Measurements from ENCODE around the gene OR10A6.

- TF ChIP-seq POLR2A (IDR thresholded peaks at IDR 0.05; ENCODE audit: low read length) (no peak), GATA1 (IDR thresholded peaks at IDR 0.05; ENCODE audit: low read depth, low read length) (no peak)
Observed at GRCh38 chr11:7911011-7911410, 20.1 kb downstream of the OR10A6 start.
